ENCODE data around the gene ARHGEF11.

- TF ChIP-seq CTCF (conservative IDR thresholded peaks at IDR 0.05; ENCODE audit: low read depth, low read length) (no peak), POLR2A (IDR thresholded peaks at IDR 0.05; ENCODE audit: low read depth, low read length) (no peak), NFE2L2 (IDR thresholded peaks at IDR 0.05; ENCODE audit: low read depth, low read length) (no peak), MAFK (IDR thresholded peaks at IDR 0.05; ENCODE audit: low read depth, low read length) (no peak), MXI1 (IDR thresholded peaks at IDR 0.05; ENCODE audit: borderline replicate concordance, low read depth, low read length) (no peak), BHLHE40 (IDR thresholded peaks at IDR 0.05; ENCODE audit: low read depth, low read length) (no peak), RFX5 (IDR thresholded peaks at IDR 0.05; ENCODE audit: low read depth, low read length) (no peak), FOS (IDR thresholded peaks at IDR 0.05; ENCODE audit: low read depth, low read length) (no peak), CEBPB (IDR thresholded peaks at IDR 0.05; ENCODE audit: low read depth, low read length) (no peak), MAZ (IDR thresholded peaks at IDR 0.05; ENCODE audit: borderline replicate concordance, low read depth, low read length) (no peak), RAD21 (IDR thresholded peaks at IDR 0.05; ENCODE audit: low read length) (no peak), USF2 (IDR thresholded peaks at IDR 0.05; ENCODE audit: low read depth, low read length) (no peak), CHD1 (IDR thresholded peaks at IDR 0.05; ENCODE audit: low read depth, low read length) (no peak)
These were observed 158.8 kb downstream of the ARHGEF11 start for GRCh38 chr1:156886583-156887281.

Measured in IMR-90 (cell line).